H1 (cell line): Measurements from ENCODE around the gene TMEM129. TPM values are rescaled to one million over a fixed set of nuclear protein-coding genes. Genes with fewer than 3 reads are reported as not detected.

Experiments
- CTCF ChIA-PET: fragments of 300-600 bp; sonication (Branson Sonifier 250); formaldehyde crosslinking; loops from one replicate; lab custom pipeline; 2021; ENCODE audit not compliant: partially characterized antibody; lab: Charles Lee
- POLR2A ChIA-PET: fragments of 300-600 bp; sonication (Branson Sonifier 250); formaldehyde crosslinking; loops from one replicate; lab custom pipeline; 2021; ENCODE audit warnings: inconsistent platforms; ENCODE audit not compliant: partially characterized antibody; lab: Charles Lee
- DNase-seq, 2 experiments: peaks; one replicate each; pipeline versions ENCODE4 v3.0.0 to v3.0.0-alpha.2; 2010 to 2022; ENCODE audit warnings: low spot score in 2 of 2, low read depth in 1 of 2, mixed read lengths in 1 of 2
- FAIRE-seq: peaks from 2 replicates; lab custom pipeline; 2011; peaks lifted over from hg19 to GRCh38; lab: Jason Lieb, UNC
- H2AFZ ChIP-seq: 2 replicates; pipeline ENCODE4 v1.8.1; 2012; ENCODE audit warnings: low read length, inconsistent platforms
- H2AK5ac ChIP-seq: 2 replicates; pipeline ENCODE4 v1.6.1; 2013; ENCODE audit warnings: low read depth, low read length
- H2BK120ac ChIP-seq: replicated peaks from 2 replicates; pipeline ENCODE3; 2013; ENCODE audit warnings: low read depth, low read length, inconsistent platforms
- H2BK12ac ChIP-seq: 2 replicates; pipeline ENCODE4 v1.6.1; 2013; ENCODE audit warnings: low read depth, low read length
- H2BK15ac ChIP-seq: 2 replicates; pipeline ENCODE4 v1.6.1; 2013; ENCODE audit warnings: low read length
- H2BK20ac ChIP-seq: 2 replicates; pipeline ENCODE4 v1.6.1; 2013; ENCODE audit warnings: low read length
- H2BK5ac ChIP-seq: 2 replicates; pipeline ENCODE4 v1.6.1; 2013; ENCODE audit warnings: low read depth, low read length
- H3K14ac ChIP-seq: 2 replicates; pipeline ENCODE4 v1.6.1; 2013; ENCODE audit warnings: inconsistent platforms; ENCODE audit not compliant: insufficient read length
- H3K18ac ChIP-seq: 2 replicates; pipeline ENCODE4 v1.6.1; 2013; ENCODE audit warnings: low read length; ENCODE audit errors: extremely low read depth
- H3K23ac ChIP-seq: 2 replicates; pipeline ENCODE4 v1.6.1; 2013; ENCODE audit warnings: inconsistent platforms; ENCODE audit not compliant: insufficient read length
- H3K23me2 ChIP-seq: 2 replicates; pipeline ENCODE4 v1.6.1; 2013; ENCODE audit warnings: low read depth, low read length
- H3K27ac ChIP-seq: 2 replicates; pipeline ENCODE4 v1.6.1; 2011; ENCODE audit warnings: low read depth, low read length, inconsistent platforms
- H3K27me3 ChIP-seq, 4 experiments: replicated peaks in 1 of 4; 1 replicate in 1 of 4; 2 replicates in 3 of 4; pipeline versions ENCODE4 v1.6.1 to v1.8.1; 2011 to 2013; ENCODE audit warnings: low read length in 3 of 4, mild to moderate bottlenecking in 3 of 4, inconsistent platforms in 2 of 4, mixed read lengths in 2 of 4, moderate library complexity in 1 of 4; ENCODE audit not compliant: control insufficient read depth in 3 of 4, insufficient read depth in 3 of 4; ENCODE audit errors: extremely low read depth in 1 of 4
- H3K36me3 ChIP-seq, 4 experiments: 2 replicates each; pipeline versions ENCODE4 v1.6.1 to v1.8.1; 2011 to 2013; ENCODE audit warnings: mild to moderate bottlenecking in 4 of 4, low read length in 3 of 4, moderate library complexity in 2 of 4, control low read depth in 1 of 4, inconsistent platforms in 1 of 4; ENCODE audit not compliant: insufficient read depth in 4 of 4, control insufficient read depth in 2 of 4
- H3K4ac ChIP-seq: replicated peaks from 2 replicates; pipeline ENCODE3; 2013; ENCODE audit warnings: low read length, low read depth, mixed read lengths, inconsistent platforms; ENCODE audit not compliant: insufficient read length
- H3K4me1 ChIP-seq, 4 experiments: replicated peaks in 1 of 4; 1 replicate in 1 of 4; 2 replicates in 3 of 4; pipeline versions ENCODE4 v1.6.1 to v1.8.1; 2011 to 2013; ENCODE audit warnings: low read length in 3 of 4, inconsistent platforms in 2 of 4, mixed read lengths in 1 of 4; ENCODE audit not compliant: insufficient read depth in 4 of 4, control insufficient read depth in 3 of 4
- H3K4me2 ChIP-seq, 2 experiments: 2 replicates each; pipeline versions ENCODE4 v1.6.1 to v1.8.1; 2011 to 2013; ENCODE audit warnings: low read depth in 2 of 2, low read length in 2 of 2, control low read depth in 1 of 2, inconsistent platforms in 1 of 2, mild to moderate bottlenecking in 1 of 2; ENCODE audit not compliant: insufficient read depth in 1 of 2
- H3K4me3 ChIP-seq, 4 experiments: fragments of 200-600, 300-600 bp in 1 of 4; sonication (generic), shearing (Covaris generic), sonication (Bioruptor Twin) in 1 of 4; 2 replicates each; pipeline versions ENCODE4 v1.5.1 to v1.8.1; 2011 to 2016; ENCODE audit warnings: low read length in 4 of 4, low read depth in 3 of 4, control low read depth in 2 of 4, inconsistent platforms in 2 of 4, mild to moderate bottlenecking in 2 of 4, mixed read lengths in 1 of 4, moderate library complexity in 1 of 4; ENCODE audit not compliant: insufficient read depth in 2 of 4; ENCODE audit errors: extremely low read depth in 1 of 4
- H3K56ac ChIP-seq: replicated peaks from 2 replicates; pipeline ENCODE3; 2013; ENCODE audit warnings: low read depth, mild to moderate bottlenecking, mixed read lengths, low read length, inconsistent platforms; ENCODE audit not compliant: insufficient read length
- H3K79me1 ChIP-seq: 2 replicates; pipeline ENCODE4 v1.6.1; 2013; ENCODE audit warnings: low read depth, low read length, control low read depth
- H3K79me2 ChIP-seq, 2 experiments: 2 replicates each; pipeline versions ENCODE4 v1.6.1 to v1.8.1; 2012 to 2013; ENCODE audit warnings: low read length in 2 of 2, mild to moderate bottlenecking in 2 of 2, inconsistent platforms in 1 of 2; ENCODE audit not compliant: insufficient read depth in 2 of 2, control insufficient read depth in 1 of 2
- H3K9ac ChIP-seq, 4 experiments: replicated peaks in 1 of 4; 1 replicate in 1 of 4; 2 replicates in 3 of 4; pipeline versions ENCODE4 v1.6.1 to v1.8.1; 2011 to 2013; ENCODE audit warnings: low read depth in 3 of 4, low read length in 3 of 4, control low read depth in 2 of 4, mild to moderate bottlenecking in 2 of 4, moderate library complexity in 2 of 4, inconsistent platforms in 1 of 4; ENCODE audit errors: extremely low read depth in 1 of 4
- H3K9me3 ChIP-seq, 2 experiments: 2 replicates each; pipeline versions ENCODE4 v1.6.1 to v1.8.1; 2012 to 2013; ENCODE audit warnings: mild to moderate bottlenecking in 2 of 2, moderate library complexity in 2 of 2, control low read depth in 1 of 2, inconsistent platforms in 1 of 2, low read depth in 1 of 2, low read length in 1 of 2, mixed read lengths in 1 of 2; ENCODE audit not compliant: insufficient read depth in 2 of 2
- H4K20me1 ChIP-seq, 2 experiments: replicated peaks in 1 of 2; 2 replicates each; pipeline versions ENCODE3 to v1.8.1; 2011 to 2013; ENCODE audit warnings: inconsistent platforms in 2 of 2, low read length in 2 of 2, mild to moderate bottlenecking in 1 of 2; ENCODE audit not compliant: insufficient read depth in 2 of 2, control insufficient read depth in 1 of 2
- H4K5ac ChIP-seq: 2 replicates; pipeline ENCODE4 v1.6.1; 2013; ENCODE audit warnings: low read length, low read depth, mixed read lengths, inconsistent platforms; ENCODE audit not compliant: insufficient read length
- H4K8ac ChIP-seq: 2 replicates; pipeline ENCODE4 v1.8.0; 2013; ENCODE audit warnings: mild to moderate bottlenecking, moderate library complexity, low read length, inconsistent platforms; ENCODE audit not compliant: insufficient read depth; ENCODE audit errors: extremely low read depth
- H4K91ac ChIP-seq: replicated peaks from 2 replicates; pipeline ENCODE3; 2013; ENCODE audit warnings: low read length, mixed read lengths, inconsistent platforms; ENCODE audit not compliant: insufficient read length
- CEBPB ChIP-seq: IDR thresholded peaks from 2 replicates; pipeline ENCODE4 v1.6.1; 2012; ENCODE audit warnings: low read depth, low read length
- HDAC6 ChIP-seq: IDR thresholded peaks from one replicate; pipeline ENCODE4 v1.7.1; 2012; ENCODE audit warnings: low read depth, mild to moderate bottlenecking, inconsistent platforms, low read length, moderate library complexity
- NRF1 ChIP-seq: IDR thresholded peaks from 2 replicates; pipeline ENCODE4 v1.6.1; 2011; ENCODE audit warnings: mild to moderate bottlenecking, low read depth, low read length, improper control_type of control experiment
- RAD21 ChIP-seq, 2 experiments: IDR thresholded peaks in 1 of 2; conservative IDR thresholded peaks in 1 of 2; 2 replicates each; pipeline ENCODE4 v1.6.1; 2011; ENCODE audit warnings: low read depth in 2 of 2, low read length in 2 of 2, improper control_type of control experiment in 1 of 2, inconsistent platforms in 1 of 2, mild to moderate bottlenecking in 1 of 2, moderate library complexity in 1 of 2
- SP2 ChIP-seq: IDR thresholded peaks from 2 replicates; pipeline ENCODE4 v1.6.1; 2012; ENCODE audit warnings: mild to moderate bottlenecking, low read length, inconsistent platforms
- SUZ12 ChIP-seq: fragments of 200-600 bp; sonication (generic); IDR thresholded peaks from 2 replicates; pipeline ENCODE4 v1.6.1; 2012; ENCODE audit warnings: mild to moderate bottlenecking, inconsistent platforms, low read length, moderate library complexity, mixed read lengths
- WGBS, 2 experiments: shearing (Covaris generic) in 1 of 2; methylation state at CpG; one replicate each; pipeline versions ENCODE4 v1.1.6 to v1.1.7; 2013 to 2015; ENCODE audit warnings: low lambda C conversion rate in 2 of 2, mixed read lengths in 2 of 2, inconsistent platforms in 1 of 2, low coverage in 1 of 2, missing lambda C conversion rate in 1 of 2; ENCODE audit not compliant: insufficient replicate concordance in 2 of 2, insufficient coverage in 1 of 2, insufficient read length in 1 of 2; ENCODE audit errors: extremely low coverage in 1 of 2, missing lambda C conversion rate in 1 of 2; 5-methylcytosine and 5-hydroxymethylcytosine counted together
- polyA plus RNA-seq, 7 experiments: library from polyadenylated mRNA; depleted of rRNA in 3 of 7; stranded (reverse) in 5 of 7; unstranded in 2 of 7; fragments of >200 nt in 5 of 7; fragments of 200-250 nt in 2 of 7; gene quantifications; 1 replicate in 5 of 7; 2 replicates in 1 of 7; 4 replicates in 1 of 7; pipeline versions ENCODE4 v1.2.1 to v1.2.3, GENCODE V29; 2011 to 2013; ENCODE audit warnings: missing spikeins in 2 of 7, mixed read lengths in 2 of 7
- total RNA-seq: library from RNA; stranded (reverse); fragmentation: NEBNext Ultra II Directional; extraction: Animal tissue kit (Norgen Biotek cat#: 25700); gene quantifications from 2 replicates; pipeline ENCODE4 v1.2.1, GENCODE V29; 2021

TMEM129 gene
- total and polyA plus RNA-seq, 2 of the 8 experiments (the other 6 are each of a cell fraction or from before 2014, with no cell fraction given): 31.5 to 58.7 TPM

GRCh38 chr4:1750381-1751154 lies 29.4 kb upstream of the TMEM129 start:
- Histone ChIP-seq H3K56ac (no peak overlapping the region), H3K23ac (no peak overlapping the region), H3K18ac (no peak overlapping the region), H3K4me2 (no peak overlapping the region), H2AK5ac (no peak overlapping the region; the same call in 1 of the 2 replicates), H3K9me3 (no peaks in the 10 kb centered on the region), H3K27ac (no peak overlapping the region), H3K79me1 (no peaks in the 10 kb centered on the region), H4K91ac (peak overlapping the region; percentile 42), H2BK5ac (no peak overlapping the region), H2BK20ac (0 out of 2 replicates have a peak overlapping the region, but pooled peaks have one; percentile 10), H3K4me1 (peaks cover 0 to 15% (median 11%) of the 10 kb centered on the region in 4 experiments; a peak in 6 of 7 replicates), H3K27me3 (peaks cover 0 to 4% (median 0%) of the 10 kb centered on the region in 4 experiments; a peak in 2 of 7 replicates), H3K23me2 (no peaks in the 10 kb centered on the region), H4K8ac (no peak overlapping the region), H2BK15ac (no peak overlapping the region), H3K36me3 (no peaks in the 10 kb centered on the region), H3K79me2 (no peaks in the 10 kb centered on the region), H2BK120ac (no peak overlapping the region), H3K4ac (no peak overlapping the region), H3K14ac (no peak overlapping the region), H3K4me3 (no peak overlapping the region)
- no peak for FAIRE-seq
- CTCF ChIA-PET: interaction anchor here (1.6 to 52.9 kb wide), 3 partner anchors 38 to 160 kb away, joined by 4 to 2507 read pairs (median 15); partner anchors contain the start of gene FGFR3
- WGBS, 2 experiments: 90% methylated on average over 18 of the region's 18 CpGs; no CpG with 5 or more reads in 1 of the 2 experiments
- TF ChIP-seq SUZ12: no peak
- TF ChIP-seq HDAC6: no peak
- no peak for TF ChIP-seq CEBPB
- no peak for TF ChIP-seq SP2
- TF ChIP-seq NRF1: no peak
- TF ChIP-seq RAD21 (IDR thresholded peaks at IDR 0.05 in 1 of 2, conservative IDR thresholded peaks at IDR 0.05 in 1 of 2; ENCODE audit: low read depth in 2 of 2, low read length in 2 of 2): no peak
- TF ChIP-seq, all 59 proteins: peak for 0
- DNase-seq: no peak
- Histone ChIP-seq H4K20me1 (peaks cover 2 to 4% of the 10 kb centered on the region in 2 experiments), H2BK12ac (no peak overlapping the region), H3K9ac (no peak overlapping the region), H2AFZ (no peak overlapping the region), H4K5ac (no peak overlapping the region)
- POLR2A ChIA-PET: interaction anchor here (0.9 to 2.5 kb wide), 5 partner anchors 10 to 62 kb away, joined by 3 to 8 read pairs (median 3); no protein-coding TSS in a partner anchor
